GM21723 (cell line): ENCODE data around the gene PIK3R5.
A peak's percentile ranks its signal among the peaks of the same experiment; 100 is the strongest.
"Not testable (repeated sequence)": the region's sequence is repeated elsewhere in the genome, so short reads cannot be mapped to it uniquely, and the experiment has no call there.

Experiments
- ATAC-seq: cut with Tn5 transposase; IDR thresholded peaks from one replicate; pipeline ENCODE4 v1.9.1; 2021; ENCODE audit warnings: mild to moderate bottlenecking, moderate library complexity; ENCODE audit not compliant: unreplicated experiment

The PIK3R5 gene

DNA sequence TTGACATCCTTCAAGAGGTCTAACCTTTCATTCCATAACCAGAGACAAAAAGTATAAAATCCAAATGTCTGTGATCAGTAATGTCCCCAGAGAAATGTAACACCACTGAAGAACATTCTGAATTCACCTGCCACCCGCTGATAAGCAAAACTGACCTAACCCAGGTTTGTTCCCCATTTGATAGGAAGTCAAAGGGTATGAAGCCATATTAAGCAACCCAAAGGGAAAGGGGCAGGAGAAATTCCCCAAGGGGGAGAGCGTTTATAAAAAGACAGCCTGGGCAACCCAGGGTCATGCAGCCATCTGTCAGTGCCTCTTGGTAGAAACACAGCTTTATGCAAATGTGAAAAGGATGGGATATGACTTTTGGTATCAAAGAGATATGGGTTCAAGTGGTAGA, 67.4 kb downstream of the PIK3R5 start:
- ATAC-seq: no peak

DNA sequence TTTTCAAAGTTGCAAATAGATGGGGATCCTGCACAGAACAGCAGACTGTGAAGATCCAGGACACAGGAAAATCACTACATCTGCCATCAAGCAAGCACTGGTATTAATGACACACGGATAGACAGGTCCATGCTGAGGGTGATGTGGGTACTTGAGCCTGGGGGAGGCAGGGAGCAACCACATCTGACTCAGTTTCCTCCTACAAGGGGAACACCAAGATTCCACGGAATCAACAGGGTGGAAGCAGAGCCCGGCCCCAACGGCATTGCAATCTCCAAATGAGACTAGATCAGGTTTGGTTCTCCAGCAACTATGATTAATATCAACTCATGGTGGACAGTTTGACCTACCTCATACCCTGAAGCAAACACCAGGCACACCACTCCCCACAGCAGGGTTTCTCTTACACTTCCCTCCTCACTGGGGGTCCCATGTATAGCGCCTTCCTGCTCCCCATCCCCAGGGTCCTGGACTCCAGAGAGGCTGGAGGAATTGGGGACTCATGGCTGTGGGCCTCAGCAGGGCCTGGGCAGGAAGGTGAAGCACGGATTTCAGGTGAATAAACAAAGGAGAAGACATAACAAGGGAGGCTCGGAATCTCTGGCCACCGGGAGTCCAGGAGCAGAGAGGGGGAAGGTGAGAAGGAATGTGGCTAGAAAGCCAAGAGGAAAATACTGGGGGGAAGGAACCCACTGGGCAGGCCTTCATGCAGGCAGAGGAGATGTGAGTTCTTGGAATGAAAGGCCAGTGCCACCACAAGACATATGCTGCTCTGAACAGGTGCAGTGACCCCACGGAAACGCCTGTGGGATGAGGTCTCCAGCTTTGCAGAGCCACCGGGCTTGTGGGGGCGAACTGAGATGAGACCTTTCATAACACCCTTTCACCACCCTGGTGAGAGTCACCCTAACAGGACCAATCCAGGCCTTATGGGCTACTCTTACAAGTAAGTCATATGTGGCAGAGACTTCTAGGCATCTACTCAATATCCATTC, 68.6 kb downstream of the PIK3R5 start:
- no peak for ATAC-seq

DNA sequence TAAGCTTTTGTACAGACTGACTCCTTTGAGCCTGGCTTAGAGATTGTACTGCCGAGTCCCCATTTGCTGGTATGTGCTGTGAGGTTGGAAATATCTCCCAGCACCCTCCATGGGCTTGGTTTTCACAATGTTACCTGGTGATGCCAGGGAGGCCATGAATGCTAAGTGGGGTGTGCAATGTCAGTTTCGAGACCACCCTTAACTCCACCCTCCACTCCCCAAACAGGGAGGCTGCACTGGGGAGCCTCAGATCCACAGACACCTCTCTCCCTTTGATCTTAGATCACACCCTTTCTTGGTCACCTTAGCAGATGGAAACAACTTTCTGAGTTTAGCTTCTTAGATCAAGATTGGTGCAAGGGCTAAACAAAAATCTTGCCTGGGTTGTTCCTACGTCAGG, 69.4 kb downstream of the PIK3R5 start:
- no peak for ATAC-seq

DNA sequence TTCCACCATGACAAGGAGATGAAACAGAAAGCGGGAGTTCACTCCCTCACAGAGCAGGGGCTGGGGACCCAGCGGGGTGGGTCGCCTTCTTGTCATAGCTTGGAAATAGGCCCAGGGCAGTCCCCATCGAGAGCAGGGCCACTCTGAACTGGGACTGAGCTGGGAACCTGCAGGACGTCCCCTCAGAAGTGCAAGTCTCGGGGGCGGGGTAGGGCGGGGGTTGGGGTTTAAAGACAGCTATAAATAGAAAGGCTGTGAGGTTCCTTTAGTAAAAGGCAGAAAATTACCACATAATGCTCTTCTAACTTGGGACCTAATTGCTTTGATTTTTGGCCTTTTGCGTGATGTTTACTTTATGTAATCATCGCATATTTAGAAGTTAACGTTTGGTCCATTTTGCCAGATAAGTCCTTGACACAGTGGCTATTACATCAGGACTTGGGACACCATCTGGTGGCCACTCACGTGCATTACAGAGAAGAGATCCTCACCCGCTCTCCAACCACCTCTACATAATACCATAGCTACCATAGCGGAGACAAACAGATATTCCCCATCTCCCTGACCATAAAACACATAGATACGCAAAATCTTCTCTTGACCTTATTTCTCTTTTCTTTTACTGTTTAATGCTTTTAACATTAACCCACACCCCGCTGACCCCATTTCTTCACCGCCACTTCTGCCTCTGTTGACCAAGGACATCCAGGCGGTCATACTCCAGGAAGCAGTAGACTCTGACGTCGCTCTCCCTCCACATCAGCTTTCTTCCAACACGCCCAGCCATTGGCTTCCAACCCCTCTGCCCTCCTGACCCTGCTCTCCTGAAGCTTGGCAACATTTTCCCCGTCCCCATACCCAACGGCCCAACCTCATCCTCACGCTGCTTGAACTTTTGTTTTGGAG, 70.6 kb downstream of the PIK3R5 start:
- ATAC-seq: no peak

DNA sequence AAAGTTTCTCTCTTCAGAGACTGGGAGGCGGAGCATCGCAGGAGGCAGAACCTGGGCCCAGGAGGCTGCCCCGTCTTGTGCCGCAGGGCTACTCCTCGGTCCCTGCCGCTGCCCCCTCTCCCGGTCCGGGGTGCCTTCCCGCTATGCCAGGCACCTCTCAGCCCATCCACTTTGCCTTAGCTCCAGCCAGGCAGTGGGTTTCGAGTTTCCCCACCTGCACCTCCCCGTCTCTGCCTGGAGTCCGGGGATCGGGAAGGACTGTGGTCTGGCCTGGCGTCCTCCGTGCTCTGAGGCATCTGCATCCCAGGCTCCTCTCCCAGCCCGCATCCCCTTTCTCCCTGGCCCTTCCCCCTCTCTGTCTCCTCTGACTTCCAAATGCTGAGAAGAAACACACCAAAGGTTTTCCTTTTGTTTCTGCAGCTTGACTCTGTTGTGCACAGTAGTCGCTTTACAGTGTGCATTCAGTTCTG, 71.3 kb downstream of the PIK3R5 start:
- no peak for ATAC-seq

DNA sequence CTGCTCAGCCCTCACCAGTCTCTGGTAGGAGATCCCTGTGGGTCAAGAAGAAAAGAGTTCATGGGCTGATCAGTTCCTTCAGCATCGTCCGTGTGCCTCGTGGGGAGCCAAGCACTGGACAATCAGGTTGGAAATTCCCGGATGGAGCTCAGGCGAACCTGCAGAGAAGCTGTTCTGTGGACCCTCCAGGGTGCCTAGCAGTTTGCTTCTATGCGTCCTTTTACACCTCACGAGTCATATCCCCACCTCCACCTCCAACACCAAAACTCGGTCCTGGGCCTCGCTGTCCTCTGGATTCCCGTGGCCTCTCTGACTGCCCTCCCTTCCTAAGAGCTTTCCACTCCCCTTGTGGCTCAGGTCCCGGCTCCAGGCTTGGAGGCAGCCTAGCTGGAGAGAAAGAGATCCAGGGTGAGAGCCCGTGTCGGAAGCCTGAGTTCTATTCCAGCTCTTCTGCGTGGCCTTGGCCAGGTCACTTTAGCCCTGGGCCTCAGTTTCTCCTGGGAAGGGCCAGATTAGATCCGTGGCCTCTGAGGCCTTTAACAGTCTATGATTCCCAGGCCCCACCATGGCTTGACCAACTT, 71.8 kb downstream of the PIK3R5 start:
- no peak for ATAC-seq

DNA sequence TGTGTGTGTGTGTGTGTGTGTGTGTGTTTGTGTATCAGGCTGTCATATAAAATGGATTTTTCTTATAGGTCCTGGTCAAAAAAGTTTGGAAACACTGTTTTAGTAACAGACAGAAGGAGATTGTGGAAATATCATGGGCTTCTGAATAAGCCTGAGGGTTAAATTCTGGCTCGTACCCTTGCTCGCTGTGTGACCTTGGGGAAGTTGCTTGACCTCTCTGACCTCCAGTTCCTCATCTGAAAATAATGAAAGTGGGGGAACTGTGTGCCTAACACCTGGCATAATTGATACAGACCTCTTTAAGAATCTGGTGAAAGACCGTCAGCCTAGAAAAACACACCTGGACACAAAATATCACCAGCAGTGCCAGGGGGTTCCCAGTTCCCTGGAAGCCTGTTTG, 72.4 kb downstream of the PIK3R5 start:
- ATAC-seq: no peak

DNA sequence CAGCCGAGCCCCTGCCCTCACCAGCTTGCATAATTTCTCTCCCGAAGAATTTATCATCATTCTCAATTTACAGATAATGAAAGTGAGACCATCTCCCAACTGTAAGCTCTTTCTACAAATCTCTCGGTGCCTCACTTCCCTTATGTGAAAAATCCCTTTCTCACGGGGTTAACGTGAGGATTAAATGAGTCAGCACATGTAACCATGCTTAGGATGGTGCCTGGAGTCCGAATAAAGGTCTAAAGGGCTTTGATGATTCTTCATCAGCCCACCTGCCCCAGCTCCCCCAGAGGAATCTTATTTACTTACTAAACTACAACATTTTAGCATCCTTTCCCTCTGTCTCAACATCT, 73.2 kb downstream of the PIK3R5 start:
- ATAC-seq: peak; percentile 55

DNA sequence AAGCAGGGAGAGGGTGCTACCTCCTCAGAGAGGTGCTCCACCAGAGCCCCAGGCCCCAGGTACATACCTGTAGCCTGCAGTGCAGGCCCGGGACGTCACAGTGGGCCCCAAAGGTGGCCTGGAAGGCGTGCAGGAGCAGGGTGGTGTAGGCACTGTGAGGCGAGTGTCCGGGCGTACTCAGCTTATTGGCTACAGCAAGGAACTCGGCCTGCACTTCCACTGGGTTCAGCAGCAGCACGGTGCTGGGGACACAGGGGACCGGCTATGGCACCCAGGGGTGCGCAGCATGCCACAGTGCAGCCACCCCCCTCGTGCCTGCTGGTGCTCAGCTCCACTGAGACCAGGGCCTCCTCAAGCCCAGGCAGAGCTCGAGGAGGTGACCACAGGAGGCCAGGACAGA, 74.8 kb downstream of the PIK3R5 start:
- no peak for ATAC-seq

DNA sequence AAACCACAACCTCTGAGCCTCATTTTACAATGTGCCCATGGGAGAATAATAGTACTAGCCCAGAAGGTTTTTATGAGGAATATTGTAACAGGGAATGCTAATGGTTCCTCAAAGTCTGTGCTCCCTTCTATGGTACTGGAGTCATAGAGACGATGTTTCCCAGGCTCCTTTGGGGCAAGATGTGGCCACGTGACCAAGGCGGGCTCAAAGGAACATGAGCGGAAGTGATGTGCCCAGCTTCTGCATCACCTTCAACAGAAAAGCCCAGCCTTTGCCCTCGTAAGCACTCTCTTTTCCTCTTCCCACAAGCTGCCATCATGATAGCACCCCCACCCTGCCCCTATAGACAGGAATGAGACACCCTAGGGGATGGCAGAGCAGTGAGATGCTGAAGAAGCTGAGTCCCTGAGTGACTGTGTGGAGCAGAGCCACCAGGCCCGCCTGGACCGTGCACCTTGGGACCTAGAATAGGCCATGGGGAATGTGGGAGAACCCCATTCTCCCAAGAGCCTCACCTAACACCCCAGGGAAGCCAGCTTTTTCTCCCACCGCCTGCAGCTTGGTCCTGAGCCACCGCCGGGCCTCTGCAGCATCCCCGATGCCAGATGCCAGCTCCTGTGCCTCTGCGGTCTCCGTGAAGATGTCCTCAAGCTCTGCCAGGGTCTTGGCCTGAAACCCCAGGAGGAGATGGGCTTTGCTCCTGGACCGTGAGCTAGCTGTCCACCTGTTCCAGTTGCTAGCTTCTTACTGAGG, 75.9 kb downstream of the PIK3R5 start:
- ATAC-seq: no peak

DNA sequence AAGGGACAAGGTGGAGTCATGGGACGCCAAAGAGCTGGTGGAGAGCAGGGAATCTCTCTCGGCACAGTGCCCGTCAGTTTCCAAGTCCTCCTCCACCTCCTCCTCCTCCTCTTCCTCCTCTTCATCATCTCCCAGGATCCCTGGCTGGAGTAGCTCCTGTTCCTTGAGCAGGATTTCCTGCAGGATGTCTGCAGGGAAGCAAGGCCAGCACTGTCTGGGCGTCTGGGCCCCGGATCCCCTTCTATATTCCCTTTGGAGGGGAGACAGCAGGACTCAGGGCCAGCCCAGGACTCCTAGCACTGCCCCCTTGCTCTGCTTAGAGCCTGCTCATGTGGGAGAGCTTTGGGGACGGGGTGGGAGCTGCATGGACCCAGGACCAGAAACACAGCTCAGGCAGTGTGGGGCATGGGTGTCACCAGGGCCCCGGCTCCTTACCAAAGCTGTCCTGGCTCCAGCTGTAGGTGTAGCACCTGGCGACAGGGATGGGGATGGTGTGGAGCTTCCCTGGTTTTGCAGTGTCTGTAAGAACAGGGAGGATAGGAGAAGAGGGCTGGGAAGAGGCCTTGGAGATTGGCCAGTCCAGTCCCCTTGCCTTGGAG, 76.7 kb downstream of the PIK3R5 start:
- no peak for ATAC-seq

DNA sequence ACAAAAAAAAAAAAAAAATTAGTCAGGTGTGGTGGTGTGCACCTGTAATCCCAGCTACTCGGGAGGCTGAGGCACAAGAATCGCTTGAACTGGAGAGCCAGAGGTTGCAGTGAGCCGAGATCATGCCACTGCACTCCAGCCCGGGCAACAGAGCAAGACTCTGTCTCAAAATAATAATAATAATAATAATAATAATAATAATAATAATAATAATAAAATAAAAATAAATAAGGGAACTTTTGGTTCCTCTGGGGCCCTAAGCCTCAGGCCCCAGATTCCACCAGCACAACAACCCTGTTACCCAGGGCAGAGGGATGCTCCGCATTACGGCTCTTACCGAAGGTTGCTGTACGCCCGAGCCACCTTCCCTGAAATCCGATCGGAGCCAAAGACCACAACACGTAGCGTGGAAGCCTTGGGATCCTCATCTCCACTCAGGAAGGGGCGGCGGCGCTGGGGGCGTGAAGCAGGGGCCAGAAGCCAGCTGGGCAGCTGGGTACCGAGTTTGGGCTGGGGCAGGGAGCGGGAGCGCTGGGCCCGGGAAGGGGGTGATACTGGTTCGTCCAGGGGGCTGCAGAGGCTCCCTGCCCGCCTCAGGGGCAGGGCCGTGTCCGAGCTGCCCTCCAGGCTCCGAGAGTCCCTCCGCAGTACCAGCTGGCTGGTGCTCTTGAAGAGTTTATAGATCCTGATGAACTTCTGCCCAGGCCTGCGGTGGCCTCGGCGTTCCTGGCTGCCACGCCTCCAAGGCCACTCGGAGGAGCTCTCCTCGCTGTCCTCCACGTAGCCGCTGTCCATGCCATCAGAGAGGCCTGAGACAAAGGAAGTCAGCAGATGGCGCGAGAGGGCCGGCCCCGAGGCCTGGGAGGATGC, 77.4 kb downstream of the PIK3R5 start:
- ATAC-seq: no peak

DNA sequence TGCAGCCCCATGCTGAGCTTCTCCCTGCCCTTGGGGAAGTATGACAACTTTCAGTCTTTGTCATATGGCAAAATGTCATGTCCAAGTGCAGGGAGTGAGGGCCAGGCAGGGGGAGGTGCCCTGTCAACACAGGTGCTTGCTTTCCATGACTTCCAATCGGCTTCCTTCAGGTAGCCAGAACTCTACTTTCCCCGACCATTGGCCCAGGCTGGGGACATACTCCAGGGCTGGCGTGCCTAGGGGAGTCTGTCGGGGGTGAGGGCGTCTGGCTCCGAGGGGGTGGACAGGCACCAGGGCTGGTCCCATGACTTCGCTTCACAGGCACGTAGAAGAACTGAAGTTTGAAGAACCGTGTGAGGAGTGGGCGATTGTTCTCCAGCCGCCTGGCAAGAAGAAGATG, 78.2 kb downstream of the PIK3R5 start:
- no peak for ATAC-seq

DNA sequence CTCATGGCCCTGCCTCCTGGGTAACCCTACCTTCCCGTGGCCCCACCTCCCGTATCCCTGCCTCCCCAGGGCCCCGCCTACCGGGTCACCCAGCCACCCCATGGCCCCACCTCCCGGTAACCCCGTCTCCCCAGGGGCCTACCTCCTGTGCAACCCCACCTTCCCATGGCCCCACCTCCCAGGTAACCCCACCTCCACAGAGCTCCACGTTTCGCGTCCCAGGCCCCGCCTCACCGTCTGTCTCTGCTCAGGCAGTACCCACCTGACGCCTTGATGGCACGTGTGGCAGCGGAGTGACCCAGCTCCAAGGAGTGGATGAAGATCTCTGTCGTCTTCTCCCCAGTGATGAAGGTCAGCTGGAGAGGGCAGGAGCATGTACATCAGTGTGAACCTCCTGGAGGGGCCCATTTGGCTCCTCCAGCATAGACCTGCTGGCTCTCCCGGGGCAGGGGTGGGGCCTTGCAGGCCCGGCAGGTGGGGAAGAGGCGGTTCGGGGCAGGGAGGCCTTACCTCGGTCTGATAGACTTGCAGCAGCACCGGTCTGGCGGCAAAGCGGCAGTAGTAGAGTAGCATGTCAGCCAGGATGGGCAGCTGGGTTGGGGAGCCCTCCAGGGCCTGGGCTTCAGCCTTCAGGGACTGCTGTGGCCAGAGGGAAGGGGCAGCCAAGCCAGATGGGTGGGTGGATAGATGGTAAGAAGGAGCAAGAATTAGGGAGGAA, 79.4 kb downstream of the PIK3R5 start:
- no peak for ATAC-seq

DNA sequence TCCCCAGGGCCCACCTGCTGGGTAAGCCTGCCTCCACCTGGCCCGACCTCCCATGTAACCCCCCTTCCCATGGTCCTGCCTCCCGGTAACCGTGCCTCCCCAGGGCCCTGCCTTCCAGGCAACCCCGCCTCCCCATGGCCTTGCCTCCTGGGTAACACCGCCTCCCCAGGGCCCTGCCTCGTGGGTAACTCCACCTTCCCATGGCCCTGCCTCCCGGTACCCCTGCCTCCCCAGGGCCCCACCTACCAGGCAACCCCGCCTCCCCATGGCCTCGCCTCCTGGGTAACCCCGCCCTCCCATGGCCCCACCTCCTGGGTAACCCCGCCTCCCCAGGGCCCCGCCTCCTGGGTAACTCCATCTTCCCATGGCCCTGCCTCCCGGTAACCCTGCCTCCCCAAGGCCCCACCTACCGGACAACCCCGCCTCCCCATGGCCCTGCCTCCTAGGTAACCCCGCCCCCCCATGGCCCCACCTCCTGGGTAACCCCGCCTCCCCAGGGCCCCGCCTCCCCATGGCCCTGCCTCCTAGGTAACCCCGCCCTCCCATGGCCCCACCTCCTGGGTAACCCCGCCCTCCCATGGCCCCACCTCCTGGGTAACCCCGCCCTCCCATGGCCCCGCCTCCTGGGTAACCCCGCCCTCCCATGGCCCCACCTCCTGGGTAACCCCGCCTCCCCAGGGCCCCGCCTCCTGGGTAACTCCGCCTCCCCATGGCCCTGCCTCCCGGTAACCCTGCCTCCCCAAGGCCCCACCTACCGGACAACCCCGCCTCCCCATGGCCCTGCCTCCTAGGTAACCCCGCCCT, 80.1 kb downstream of the PIK3R5 start:
- ATAC-seq: not testable (repeated sequence)

DNA sequence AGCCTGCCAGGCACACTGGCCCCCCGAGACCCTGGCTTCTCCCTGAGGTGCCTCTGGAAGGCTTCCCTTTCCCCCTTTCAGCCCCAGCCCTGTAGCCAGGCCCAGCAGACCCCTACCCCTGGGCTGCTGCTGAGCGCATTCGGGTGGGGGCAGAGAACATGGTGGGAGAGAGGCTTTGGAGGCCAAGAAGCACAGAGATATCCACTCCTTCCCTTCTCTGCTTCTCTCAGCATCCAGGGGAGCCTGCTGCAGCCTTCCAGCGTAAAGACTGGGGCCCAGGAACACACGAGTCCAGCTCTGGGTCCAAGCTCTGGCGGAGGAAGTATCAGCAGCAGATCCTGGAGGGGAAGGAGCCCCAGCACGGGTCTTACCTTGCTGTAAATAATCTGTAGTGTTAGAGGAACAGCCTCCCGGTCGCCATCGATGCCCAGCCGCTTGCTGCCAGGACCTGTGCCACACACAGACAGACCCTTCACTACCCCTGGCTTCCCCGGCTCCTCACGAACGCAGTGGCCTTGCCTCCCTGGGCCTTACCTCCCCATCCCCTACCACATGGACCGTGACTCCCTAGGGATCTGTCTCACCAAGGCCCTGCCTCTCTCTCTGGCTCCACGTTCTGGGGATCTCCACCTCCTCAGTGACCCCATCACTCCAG, 81.0 kb downstream of the PIK3R5 start:
- ATAC-seq: no peak

DNA sequence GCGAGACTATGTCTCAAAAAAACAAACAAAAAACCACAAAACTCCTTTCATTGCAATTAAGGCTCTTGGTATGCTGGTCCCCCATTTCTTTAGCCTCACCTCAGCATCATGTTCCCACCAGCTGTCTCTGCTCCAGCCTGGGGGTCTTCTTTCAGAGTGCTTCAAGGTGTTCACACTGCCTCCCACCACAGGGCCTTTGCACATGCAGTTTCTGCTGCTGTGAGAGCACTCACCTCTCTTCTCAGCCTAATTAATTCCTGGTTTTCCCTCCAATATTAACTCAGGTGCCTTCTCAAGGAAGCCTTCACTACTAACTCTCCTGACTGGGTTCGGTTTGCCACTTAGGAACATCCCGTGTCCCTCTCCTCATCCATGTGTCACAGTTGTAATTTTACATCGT, 82.2 kb downstream of the PIK3R5 start:
- no peak for ATAC-seq
